HCT116 (cell line): ENCODE data around the gene UBAP1L. TPM values are rescaled to one million over a fixed set of nuclear protein-coding genes. Genes with fewer than 3 reads are reported as not detected.

ENCODE experiments used
- ATAC-seq: fragments of 200-7000 bp; cut with Tn5 transposase; 2 replicates; pipeline ENCODE4 v1.9.1; 2020; ENCODE audit warnings: mild to moderate bottlenecking, moderate library complexity
- BruUV-seq: library from RNA; stranded (reverse); fragments of 400-500 nt; replicated peaks from 2 replicates; lab custom pipeline; 2021; lab: Mats Ljungman, UMichigan
- CTCF ChIA-PET: fragments of 300-600 bp; sonication (Branson Sonifier 250); formaldehyde crosslinking; loops from one replicate; lab custom pipeline; 2021; ENCODE audit warnings: antibody characterized with exemption; lab: Charles Lee
- POLR2A ChIA-PET: fragments of 300-600, 350-600 bp; sonication (Branson Sonifier 250); formaldehyde crosslinking; loops from one replicate; lab custom pipeline; 2021; ENCODE audit warnings: antibody characterized with exemption; lab: Charles Lee
- RAD21 ChIA-PET, 2 experiments: fragments of 300-600 bp; sonication (Branson Sonifier 250); formaldehyde crosslinking; loops; one replicate each; lab custom pipeline; 2023; ENCODE audit warnings: low total read pairs in 2 of 2; ENCODE audit not compliant: uncharacterized antibody in 2 of 2, unreplicated experiment in 2 of 2, low non-redundant PET in 1 of 2; lab: Charles Lee
- DNase-seq: peaks from one replicate; pipeline ENCODE4 v3.0.0-alpha.2; 2010; ENCODE audit warnings: low read depth, low spot score
- H2AFZ ChIP-seq: fragments of 200-600 bp; shearing (Covaris generic), sonication (generic); 2 replicates; pipeline ENCODE4 v1.6.1; 2017; ENCODE audit warnings: low read depth, mixed run types, mixed read lengths, antibody characterized with exemption, low read length; ENCODE audit not compliant: poor library complexity, severe bottlenecking
- H3K27ac ChIP-seq: 2 replicates; pipeline ENCODE4 v1.5.1; 2012; ENCODE audit warnings: low read depth, low read length
- H3K27me3 ChIP-seq: fragments of 200-600 bp; sonication (generic); 2 replicates; pipeline ENCODE4 v1.6.1; 2016; ENCODE audit warnings: mixed run types, low read length, mixed read lengths; ENCODE audit not compliant: insufficient read depth
- H3K36me3 ChIP-seq, 2 experiments: fragments of 200-500 bp in 1 of 2; fragments of 200-600 bp in 1 of 2; sonication (Bioruptor generic) in 1 of 2; sonication (generic) in 1 of 2; 2 replicates each; pipeline versions ENCODE4 v1.5.1 to v1.6.1; 2014 to 2016; ENCODE audit warnings: low read length in 2 of 2, inconsistent platforms in 1 of 2, mixed read lengths in 1 of 2, mixed run types in 1 of 2; ENCODE audit not compliant: insufficient read depth in 2 of 2, control insufficient read depth in 1 of 2
- H3K4me1 ChIP-seq, 2 experiments: fragments of 200-600 bp in 1 of 2; sonication (generic) in 1 of 2; 2 replicates each; pipeline versions ENCODE4 v1.5.1 to v1.6.1; 2012 to 2017; ENCODE audit warnings: low read length in 2 of 2, inconsistent platforms in 1 of 2, mild to moderate bottlenecking in 1 of 2, mixed read lengths in 1 of 2, mixed run types in 1 of 2, moderate library complexity in 1 of 2; ENCODE audit not compliant: insufficient read depth in 2 of 2, control insufficient read depth in 1 of 2
- H3K4me2 ChIP-seq: fragments of 200-600 bp; sonication (generic); 2 replicates; pipeline ENCODE4 v1.6.1; 2017; ENCODE audit warnings: mixed run types, low read length, mixed read lengths
- H3K4me3 ChIP-seq, 2 experiments: fragments of 200-600 bp in 1 of 2; sonication (generic) in 1 of 2; replicated peaks in 1 of 2; 2 replicates each; pipeline ENCODE4 v1.5.1; 2011 to 2016; ENCODE audit warnings: low read length in 2 of 2, control low read depth in 1 of 2, low read depth in 1 of 2, mild to moderate bottlenecking in 1 of 2, mixed read lengths in 1 of 2, mixed run types in 1 of 2
- H3K79me2 ChIP-seq: fragments of 200-600 bp; sonication (generic); 2 replicates; pipeline ENCODE4 v1.6.1; 2017; ENCODE audit warnings: mild to moderate bottlenecking, mixed run types, low read length, moderate library complexity, mixed read lengths; ENCODE audit not compliant: insufficient read depth
- H3K9ac ChIP-seq: fragments of 200-600 bp; sonication (generic); 2 replicates; pipeline ENCODE4 v1.6.1; 2016; ENCODE audit warnings: low read length, mixed read lengths
- H3K9me2 ChIP-seq: fragments of 200-600 bp; sonication (generic), shearing (Covaris generic); 2 replicates; pipeline ENCODE4 v1.6.1; 2017; ENCODE audit warnings: mixed run types, mild to moderate bottlenecking, moderate library complexity; ENCODE audit not compliant: insufficient read depth
- H3K9me3 ChIP-seq, 2 experiments: fragments of 200-500 bp in 1 of 2; fragments of 200-600 bp in 1 of 2; sonication (Bioruptor generic) in 1 of 2; sonication (generic) in 1 of 2; 2 replicates each; pipeline ENCODE4 v1.6.1; 2014 to 2017; ENCODE audit warnings: low read length in 2 of 2, mixed read lengths in 2 of 2, inconsistent platforms in 1 of 2, low read depth in 1 of 2, mild to moderate bottlenecking in 1 of 2, mixed run types in 1 of 2, moderate library complexity in 1 of 2; ENCODE audit not compliant: control insufficient read depth in 1 of 2, insufficient read depth in 1 of 2
- H4K20me1 ChIP-seq: fragments of 200-600 bp; sonication (generic), shearing (Covaris generic); 2 replicates; pipeline ENCODE4 v1.6.1; 2017; ENCODE audit warnings: mixed run types, mild to moderate bottlenecking, moderate library complexity; ENCODE audit not compliant: insufficient read depth
- CEBPB ChIP-seq: IDR thresholded peaks from 2 replicates; pipeline ENCODE4 v1.6.1; 2012; ENCODE audit warnings: low read depth
- EGR1 ChIP-seq: IDR thresholded peaks from 2 replicates; pipeline ENCODE4 v1.6.1; 2012; ENCODE audit warnings: low read depth
- EZH2phosphoT487 ChIP-seq: fragments of 200-600 bp; IDR thresholded peaks from 2 replicates; pipeline ENCODE4 v1.6.1; 2018; ENCODE audit warnings: antibody characterized with exemption, borderline replicate concordance
- SIN3A ChIP-seq: IDR thresholded peaks from 2 replicates; pipeline ENCODE4 v1.6.1; 2012; ENCODE audit warnings: low read depth
- SP1 ChIP-seq: IDR thresholded peaks from 2 replicates; pipeline ENCODE4 v1.6.1; 2012; ENCODE audit warnings: low read depth
- SRF ChIP-seq: IDR thresholded peaks from 2 replicates; pipeline ENCODE4 v1.6.1; 2012; ENCODE audit warnings: low read depth
- ZFX ChIP-seq: fragments of 450-650 bp; IDR thresholded peaks from 2 replicates; pipeline ENCODE4 v1.6.1; 2017
- intact Hi-C: fragments of 100-400 bp; cut with micrococcal nuclease; formaldehyde crosslinking; loops from 2 replicates; pipeline ENCODE4 v1.10.0; 2022
- total RNA-seq: library from RNA; stranded (reverse); gene quantifications from one replicate; pipeline ENCODE4 v1.2.1, GENCODE V29; 2021; ENCODE audit not compliant: unreplicated experiment
- TF ChIP-seq, protein P1 (sequence below): IDR thresholded peaks from 2 replicates; pipeline ENCODE4 v1.6.1; 2012; ENCODE audit warnings: low read depth
- TF ChIP-seq, protein P2 (sequence below): IDR thresholded peaks from 2 replicates; pipeline ENCODE4 v1.6.1; 2012

The UBAP1L gene
- total RNA-seq, 1 experiment from 2014 or later: 4.0 TPM

DNA sequence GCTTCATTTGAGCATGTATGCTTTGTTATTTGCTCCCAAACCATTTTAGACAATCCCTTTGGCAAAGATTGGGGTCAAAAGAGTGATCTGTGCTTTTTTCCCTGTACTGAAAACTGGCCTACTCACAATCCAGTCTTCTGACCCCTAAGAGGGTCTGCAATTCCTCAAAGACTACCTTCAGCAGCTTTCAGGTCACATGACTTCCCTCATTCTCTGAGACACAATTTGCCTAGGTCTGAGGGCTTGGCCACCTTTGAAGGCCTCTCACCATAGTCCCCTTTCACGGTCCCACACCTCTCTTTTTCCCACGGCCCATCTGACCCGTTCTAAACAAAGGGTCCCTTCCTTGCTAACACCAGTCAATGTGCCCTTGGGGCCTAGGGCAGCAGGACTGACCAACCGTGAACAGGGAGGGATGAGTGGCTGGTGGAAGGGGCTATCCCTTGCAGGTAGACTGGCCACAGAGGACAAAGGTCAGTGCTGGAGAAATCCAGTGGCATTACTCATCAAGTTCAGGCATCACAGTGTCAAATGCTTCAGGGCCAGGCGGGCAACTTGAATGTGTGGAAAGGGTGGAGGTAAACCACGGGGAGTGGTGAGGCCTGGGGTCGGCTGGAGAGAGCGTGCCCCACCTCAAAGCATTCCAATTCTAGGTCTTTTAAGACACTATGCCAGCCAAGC lies 58.0 kb downstream of the UBAP1L start:
- no TSS peak for BruUV-seq

DNA sequence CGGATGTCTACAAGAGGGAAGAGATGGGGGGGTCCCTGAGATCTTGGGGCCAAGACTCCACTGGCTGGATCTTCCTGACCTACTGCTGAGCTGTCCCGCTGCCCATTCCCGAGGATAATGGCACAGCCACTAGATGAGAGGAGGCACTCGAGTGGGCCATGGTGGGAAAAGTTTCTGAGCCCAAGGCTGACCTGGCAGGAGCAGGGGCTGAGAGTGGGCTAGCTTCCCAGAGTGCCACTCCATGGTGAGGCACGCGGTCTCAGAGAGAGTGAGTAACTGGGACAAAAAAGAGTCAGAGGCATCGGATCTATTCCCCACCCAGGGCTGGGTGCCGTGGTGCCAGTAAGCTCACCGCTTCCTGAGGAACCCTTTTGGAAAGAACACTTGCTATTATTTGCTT lies 58.9 kb downstream of the UBAP1L start:
- POLR2A ChIA-PET: interaction anchor here (1.2 kb wide), 1 partner anchor 249 kb away, joined by 5 read pairs; the partner anchor contains the start of gene RNU5B-1

More for the DNA sequence above, 58.0 kb downstream of the UBAP1L start:
- intact Hi-C loops: no loop called here
- Histone ChIP-seq H3K9ac (peak overlapping the region; percentile 18; the same call in 1 of the 2 replicates), H3K27ac (0 out of 2 replicates have a peak overlapping the region, but pooled peaks have one; percentile 8), H2AFZ (peak overlapping the region; percentile 66), H3K79me2 (no peaks in the 10 kb centered on the region), H3K9me2 (no peaks in the 10 kb centered on the region), H3K4me3 (peak overlapping the region in 1 of 2 experiments; percentile 35; a peak in 2 of 4 replicates), H3K27me3 (no peaks in the 10 kb centered on the region), H3K36me3 (no peaks in the 10 kb centered on the region), H3K4me1 (peaks cover 23 to 39% of the 10 kb centered on the region in 2 experiments), H3K4me2 (peak overlapping the region; percentile 74), H3K9me3 (no peaks in the 10 kb centered on the region), H4K20me1 (no peaks in the 10 kb centered on the region)
- ChIA-PET POLR2A (no interaction called here), RAD21 (no interaction called here), CTCF (interaction anchor here (1.6 to 6.5 kb wide), 2 partner anchors 13 to 45 kb away, joined by 3 to 52 read pairs; no protein-coding TSS in a partner anchor)
- DNase-seq (peak; percentile 51), ATAC-seq (peak; percentile 79)
- TF ChIP-seq ZFX: peak; percentile 26; the same call in 1 of the 2 replicates
- no peak; the same call in 1 of the 2 replicates for TF ChIP-seq SP1

More for the DNA sequence above, 58.9 kb downstream of the UBAP1L start:
- ChIA-PET RAD21 (no interaction called here), CTCF (interaction anchor here (1.2 to 6.5 kb wide), 5 partner anchors 12 to 241 kb away, joined by 3 to 52 read pairs (median 4); no protein-coding TSS in a partner anchor)
- no peak for ATAC-seq
- Histone ChIP-seq H3K9me2 (no peaks in the 10 kb centered on the region), H3K4me1 (peaks cover 23 to 39% of the 10 kb centered on the region in 2 experiments), H3K9ac (no peak overlapping the region), H2AFZ (no peak overlapping the region), H3K9me3 (no peaks in the 10 kb centered on the region), H3K27ac (no peak overlapping the region), H3K79me2 (no peaks in the 10 kb centered on the region), H3K4me3 (no peak overlapping the region), H3K4me2 (no peak overlapping the region), H4K20me1 (no peaks in the 10 kb centered on the region), H3K36me3 (no peaks in the 10 kb centered on the region), H3K27me3 (no peaks in the 10 kb centered on the region)
- no peak for TF ChIP-seq EGR1
- TF ChIP-seq EZH2phosphoT487: no peak
- TF ChIP-seq, protein P1, sequence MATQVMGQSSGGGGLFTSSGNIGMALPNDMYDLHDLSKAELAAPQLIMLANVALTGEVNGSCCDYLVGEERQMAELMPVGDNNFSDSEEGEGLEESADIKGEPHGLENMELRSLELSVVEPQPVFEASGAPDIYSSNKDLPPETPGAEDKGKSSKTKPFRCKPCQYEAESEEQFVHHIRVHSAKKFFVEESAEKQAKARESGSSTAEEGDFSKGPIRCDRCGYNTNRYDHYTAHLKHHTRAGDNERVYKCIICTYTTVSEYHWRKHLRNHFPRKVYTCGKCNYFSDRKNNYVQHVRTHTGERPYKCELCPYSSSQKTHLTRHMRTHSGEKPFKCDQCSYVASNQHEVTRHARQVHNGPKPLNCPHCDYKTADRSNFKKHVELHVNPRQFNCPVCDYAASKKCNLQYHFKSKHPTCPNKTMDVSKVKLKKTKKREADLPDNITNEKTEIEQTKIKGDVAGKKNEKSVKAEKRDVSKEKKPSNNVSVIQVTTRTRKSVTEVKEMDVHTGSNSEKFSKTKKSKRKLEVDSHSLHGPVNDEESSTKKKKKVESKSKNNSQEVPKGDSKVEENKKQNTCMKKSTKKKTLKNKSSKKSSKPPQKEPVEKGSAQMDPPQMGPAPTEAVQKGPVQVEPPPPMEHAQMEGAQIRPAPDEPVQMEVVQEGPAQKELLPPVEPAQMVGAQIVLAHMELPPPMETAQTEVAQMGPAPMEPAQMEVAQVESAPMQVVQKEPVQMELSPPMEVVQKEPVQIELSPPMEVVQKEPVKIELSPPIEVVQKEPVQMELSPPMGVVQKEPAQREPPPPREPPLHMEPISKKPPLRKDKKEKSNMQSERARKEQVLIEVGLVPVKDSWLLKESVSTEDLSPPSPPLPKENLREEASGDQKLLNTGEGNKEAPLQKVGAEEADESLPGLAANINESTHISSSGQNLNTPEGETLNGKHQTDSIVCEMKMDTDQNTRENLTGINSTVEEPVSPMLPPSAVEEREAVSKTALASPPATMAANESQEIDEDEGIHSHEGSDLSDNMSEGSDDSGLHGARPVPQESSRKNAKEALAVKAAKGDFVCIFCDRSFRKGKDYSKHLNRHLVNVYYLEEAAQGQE: no peak
- no peak for TF ChIP-seq SRF
- no peak for TF ChIP-seq CEBPB
- no peak for TF ChIP-seq SP1
- TF ChIP-seq, protein P2, sequence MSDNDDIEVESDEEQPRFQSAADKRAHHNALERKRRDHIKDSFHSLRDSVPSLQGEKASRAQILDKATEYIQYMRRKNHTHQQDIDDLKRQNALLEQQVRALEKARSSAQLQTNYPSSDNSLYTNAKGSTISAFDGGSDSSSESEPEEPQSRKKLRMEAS: no peak
- no peak for TF ChIP-seq SIN3A
- DNase-seq: no peak
- BruUV-seq: no TSS peak
- intact Hi-C loops: no loop called here
